ENCODE measurements around the gene PTPRG.

- no peak for TF ChIP-seq EZH2 (IDR thresholded peaks at IDR 0.05; ENCODE audit: insufficient read depth, poor library complexity, severe bottlenecking)
- no peak for TF ChIP-seq EZH2phosphoT487 (IDR thresholded peaks at IDR 0.05; ENCODE audit: insufficient read depth, low read depth)
These were observed 245.4 kb downstream of the PTPRG start for GRCh38 chr3:61806810-61807209.

Data from GM23248 (cell line).